OCI-LY1 (cell line): ENCODE data around the gene GCKR.

Experiments used
- EZH2 ChIP-seq: fragments of 200-600 bp; sonication (generic), shearing (Covaris generic); IDR thresholded peaks from 2 replicates; pipeline ENCODE4 v1.8.0; 2017; ENCODE audit warnings: borderline replicate concordance, mixed run types, mild to moderate bottlenecking, antibody characterized with exemption, low read length, moderate library complexity, mixed read lengths
- TF ChIP-seq, protein P1 (sequence below): fragments of 200-600 bp; sonication (generic), shearing (Covaris generic); IDR thresholded peaks from 2 replicates; pipeline ENCODE4 v1.5.1; 2017; ENCODE audit warnings: mild to moderate bottlenecking, antibody characterized with exemption, low read length, moderate library complexity, mixed read lengths

DNA sequence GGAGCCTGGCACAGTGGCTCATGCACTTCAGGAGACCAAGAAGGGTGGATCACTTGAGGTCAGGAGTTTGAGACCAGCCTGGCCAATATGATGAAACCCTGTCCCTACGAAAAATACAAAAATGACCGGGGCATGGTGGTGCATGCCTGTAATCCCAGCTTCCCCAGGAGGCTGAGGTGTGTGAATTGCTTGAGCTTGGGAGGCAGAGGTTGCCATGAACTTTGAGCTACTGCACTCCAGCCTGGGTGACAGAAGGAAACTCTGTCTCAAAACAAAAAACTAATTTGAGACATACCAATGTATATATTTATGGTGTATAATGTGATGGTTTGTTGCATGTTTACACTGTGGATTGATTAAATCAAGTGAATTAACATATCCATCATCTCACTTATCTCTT lies 64.4 kb downstream of the GCKR start:
- TF ChIP-seq, protein P1, sequence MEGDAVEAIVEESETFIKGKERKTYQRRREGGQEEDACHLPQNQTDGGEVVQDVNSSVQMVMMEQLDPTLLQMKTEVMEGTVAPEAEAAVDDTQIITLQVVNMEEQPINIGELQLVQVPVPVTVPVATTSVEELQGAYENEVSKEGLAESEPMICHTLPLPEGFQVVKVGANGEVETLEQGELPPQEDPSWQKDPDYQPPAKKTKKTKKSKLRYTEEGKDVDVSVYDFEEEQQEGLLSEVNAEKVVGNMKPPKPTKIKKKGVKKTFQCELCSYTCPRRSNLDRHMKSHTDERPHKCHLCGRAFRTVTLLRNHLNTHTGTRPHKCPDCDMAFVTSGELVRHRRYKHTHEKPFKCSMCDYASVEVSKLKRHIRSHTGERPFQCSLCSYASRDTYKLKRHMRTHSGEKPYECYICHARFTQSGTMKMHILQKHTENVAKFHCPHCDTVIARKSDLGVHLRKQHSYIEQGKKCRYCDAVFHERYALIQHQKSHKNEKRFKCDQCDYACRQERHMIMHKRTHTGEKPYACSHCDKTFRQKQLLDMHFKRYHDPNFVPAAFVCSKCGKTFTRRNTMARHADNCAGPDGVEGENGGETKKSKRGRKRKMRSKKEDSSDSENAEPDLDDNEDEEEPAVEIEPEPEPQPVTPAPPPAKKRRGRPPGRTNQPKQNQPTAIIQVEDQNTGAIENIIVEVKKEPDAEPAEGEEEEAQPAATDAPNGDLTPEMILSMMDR, result no peak
- no peak for TF ChIP-seq EZH2
